ENCODE measurements around the gene CFAP299.
A peak's percentile ranks its signal among the peaks of the same experiment; 100 is the strongest.
"Not testable (repeated sequence)": the region's sequence is repeated elsewhere in the genome, so short reads cannot be mapped to it uniquely, and the experiment has no call there.

Gene CFAP299

DNA sequence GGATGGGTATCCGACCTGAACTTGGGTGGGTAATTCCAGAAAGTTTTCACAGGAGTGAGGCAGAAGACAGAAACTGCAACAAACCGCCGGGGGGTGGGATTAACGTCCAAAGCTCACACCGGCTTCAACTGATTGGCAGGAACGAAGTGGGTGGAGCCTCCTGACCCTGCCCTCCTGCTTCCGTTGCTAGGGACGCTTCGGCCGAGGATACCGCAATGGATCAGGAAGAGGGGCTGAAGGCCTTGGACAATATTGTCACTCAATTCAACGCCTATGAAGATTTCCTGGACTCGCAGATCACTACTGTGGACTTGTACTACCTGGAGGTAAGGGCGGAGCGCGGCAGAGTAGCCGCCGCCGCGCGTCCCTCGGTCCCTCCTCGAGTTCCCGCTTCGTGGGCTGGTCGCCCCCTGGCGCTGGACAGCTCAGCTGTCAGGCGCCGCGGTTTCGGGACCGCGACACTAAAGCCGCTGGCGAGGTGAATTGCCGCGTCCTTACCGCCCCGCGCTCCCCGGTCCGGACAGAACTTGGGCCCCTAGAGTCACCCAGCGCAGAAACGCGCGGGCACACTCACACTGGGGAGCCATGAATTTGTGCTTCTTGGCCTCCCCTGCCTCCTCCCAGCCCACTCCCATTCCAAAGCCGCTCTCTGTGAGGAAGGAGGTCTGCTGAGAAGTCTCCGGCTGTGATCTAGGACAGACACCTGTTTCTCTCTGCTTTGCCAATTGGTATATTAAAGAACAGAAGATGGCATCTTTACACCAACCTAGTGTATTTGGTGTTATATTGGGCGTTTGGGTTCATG, at the start of gene CFAP299:
Gene CFAP299, plus strand, starts transcription at position 177 of the 805 bp plus-strand sequence.
- DNase-seq (ENCODE audit: low spot score): peak; percentile 10

DNA sequence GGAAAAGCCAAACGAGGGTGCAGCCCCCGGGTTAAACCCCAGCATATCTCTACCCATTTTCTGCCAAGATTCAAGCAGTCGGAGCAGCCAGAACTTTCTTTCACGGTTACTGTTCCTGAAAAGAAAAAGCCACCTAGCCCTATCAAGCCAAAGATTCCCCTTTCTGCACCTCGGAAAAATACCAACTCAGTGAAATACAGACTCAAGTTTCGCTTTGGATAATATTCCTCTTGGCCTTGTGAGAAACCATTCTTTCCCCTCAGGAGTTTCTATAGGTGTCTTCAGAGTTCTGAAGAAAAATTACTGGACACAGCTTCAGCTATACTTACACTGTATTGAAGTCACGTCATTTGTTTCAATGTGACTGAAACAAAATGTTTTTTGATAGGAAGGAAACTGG, 49.1 kb upstream of the CFAP299 start:
- DNase-seq (ENCODE audit: low spot score): no peak

DNA sequence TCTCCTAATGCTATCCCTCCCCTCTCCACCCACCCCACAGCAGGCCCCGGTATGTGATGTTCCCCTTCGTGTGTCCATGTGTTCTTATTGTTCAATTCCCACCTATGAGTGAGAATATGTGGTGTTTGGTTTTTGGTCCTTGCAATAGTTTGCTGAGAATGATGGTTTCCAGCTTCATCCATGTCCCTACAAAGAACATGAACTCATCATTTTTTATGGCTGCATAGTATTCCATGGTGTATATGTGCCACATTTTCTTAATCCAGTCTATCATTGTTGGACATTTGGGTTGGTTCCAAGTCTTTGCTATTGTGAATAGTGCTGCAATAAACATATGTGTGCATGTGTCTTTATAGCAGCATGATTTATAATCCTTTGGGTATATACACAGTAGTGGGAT, 44.9 kb upstream of the CFAP299 start:
- DNase-seq (ENCODE audit: low spot score): not testable (repeated sequence)

DNA sequence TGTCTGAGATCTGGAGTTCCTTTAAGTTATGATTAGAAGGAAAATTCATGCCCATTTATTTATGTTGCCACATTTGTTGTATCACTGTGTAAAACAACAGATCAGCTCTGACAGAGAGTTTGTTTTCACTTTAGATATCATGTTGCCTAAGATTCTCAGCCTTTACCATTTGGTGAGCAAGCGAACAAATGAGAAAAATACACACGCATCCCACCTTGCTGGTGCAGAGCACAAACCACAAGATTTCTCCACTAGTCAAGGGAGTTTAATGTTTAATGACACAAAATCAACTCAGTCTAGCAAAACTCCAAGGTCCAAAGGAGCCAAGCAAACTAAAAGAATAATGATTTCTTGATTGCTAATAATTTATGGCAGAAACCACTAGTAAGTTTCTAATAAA, 41.3 kb upstream of the CFAP299 start:
- no peak for DNase-seq (ENCODE audit: low spot score)

DNA sequence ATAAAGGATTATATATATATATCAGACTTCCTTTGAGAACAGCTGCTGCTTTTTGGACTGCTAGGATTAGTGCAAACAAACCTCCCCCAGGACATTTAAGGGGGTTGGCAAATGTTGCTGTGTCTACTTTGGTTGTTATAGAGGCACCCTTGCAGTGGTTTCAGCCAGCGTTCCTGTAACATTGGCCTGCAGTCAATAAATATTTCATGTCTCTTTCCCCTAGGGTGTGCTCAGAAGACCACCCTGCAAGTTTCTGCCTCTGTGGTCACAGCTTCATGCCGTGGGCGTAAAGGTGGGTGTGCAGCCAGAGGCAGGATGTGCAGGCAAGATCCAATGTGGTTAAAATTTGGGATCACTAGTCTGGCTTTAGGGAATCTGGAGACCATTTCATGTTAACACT, 40.2 kb upstream of the CFAP299 start:
- DNase-seq (ENCODE audit: low spot score): no peak

DNA sequence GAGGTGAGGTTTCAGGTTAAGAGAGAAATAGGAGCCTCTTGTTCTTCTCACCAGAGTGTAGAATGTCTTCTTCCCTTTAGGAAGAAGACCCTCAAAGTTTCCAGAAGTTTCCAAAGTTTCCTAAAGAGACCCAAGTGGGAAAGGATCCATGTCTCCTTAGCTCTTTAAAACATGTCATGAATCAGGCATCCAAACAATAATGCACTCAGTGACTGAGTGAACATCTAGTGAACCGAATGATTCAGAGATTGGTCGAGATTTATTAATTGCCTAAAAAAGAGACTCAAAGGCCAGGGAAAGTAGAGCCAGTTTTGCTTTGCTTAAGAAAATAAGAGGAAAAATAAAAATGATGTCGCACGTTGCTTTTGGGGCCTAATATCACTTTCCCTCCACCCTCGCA, 39.7 kb upstream of the CFAP299 start:
- no peak for DNase-seq (ENCODE audit: low spot score)

DNA sequence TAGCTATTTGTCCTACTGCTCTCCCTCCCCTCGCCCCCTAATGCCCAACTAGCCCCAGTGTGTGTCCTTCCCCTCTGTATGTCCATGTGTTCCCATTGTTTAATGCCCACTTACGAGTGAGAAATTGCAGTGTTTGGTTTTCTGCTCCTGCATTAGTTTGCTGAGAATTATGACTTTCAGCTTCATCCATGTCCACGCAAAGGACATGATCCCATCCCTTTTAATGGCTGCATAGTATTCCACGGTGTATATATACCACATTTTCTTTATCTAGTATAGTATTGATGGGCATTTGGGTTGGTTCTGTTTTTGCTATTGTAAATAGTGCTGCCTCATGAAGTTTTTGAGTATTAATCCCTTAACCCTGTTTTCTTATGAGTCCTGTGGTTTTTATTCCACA, 33.6 kb upstream of the CFAP299 start:
- DNase-seq (ENCODE audit: low spot score): no peak

DNA sequence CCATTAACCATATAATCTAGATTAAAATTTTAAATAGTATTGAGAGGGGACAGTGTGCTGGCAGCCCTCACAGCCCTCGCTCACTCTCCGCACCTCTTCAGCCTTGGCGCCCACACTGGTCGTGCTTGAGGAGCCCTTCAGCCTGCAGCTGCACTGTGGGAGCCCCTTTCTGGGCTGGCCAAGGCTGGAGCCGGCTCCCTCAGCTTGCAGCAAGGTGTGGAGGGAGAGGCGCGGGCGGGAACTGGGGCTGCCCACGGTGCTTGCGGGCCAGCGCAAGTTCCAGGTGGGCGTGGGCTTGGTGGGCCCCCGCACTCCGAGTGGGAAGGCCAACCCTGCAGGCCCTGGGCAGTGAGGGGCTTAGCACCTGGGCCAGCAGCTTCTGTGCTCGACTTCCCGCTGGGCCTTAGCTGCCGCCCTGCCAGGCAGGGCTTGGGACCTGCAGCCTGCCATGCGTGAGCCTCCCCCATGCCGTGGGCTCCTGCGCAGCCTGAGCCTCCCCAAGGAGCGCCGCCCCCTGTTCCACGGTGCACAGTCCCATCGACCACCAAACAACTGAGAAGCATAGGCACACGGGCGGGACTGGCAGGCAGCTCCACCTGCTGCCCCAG, 32.8 kb upstream of the CFAP299 start:
- DNase-seq (ENCODE audit: low spot score): no peak

DNA sequence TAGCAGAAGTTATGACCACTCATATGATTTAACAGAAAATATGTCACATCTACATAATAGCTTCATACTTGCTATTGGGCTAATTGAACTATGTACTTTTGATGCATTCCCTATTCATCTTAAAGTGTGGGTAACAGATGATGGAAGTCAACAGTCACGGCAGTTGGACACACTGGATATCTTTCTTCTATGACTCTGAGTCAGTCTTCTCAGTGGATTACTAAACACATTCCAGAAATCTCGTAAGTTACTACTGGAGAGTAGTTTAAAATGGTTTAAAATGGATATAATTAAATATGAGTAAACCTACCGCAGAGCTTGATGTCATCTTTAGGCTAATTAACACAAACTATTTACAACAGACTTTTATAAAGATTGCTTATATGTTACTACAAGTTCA, 30.1 kb upstream of the CFAP299 start:
- DNase-seq (ENCODE audit: low spot score): no peak

DNA sequence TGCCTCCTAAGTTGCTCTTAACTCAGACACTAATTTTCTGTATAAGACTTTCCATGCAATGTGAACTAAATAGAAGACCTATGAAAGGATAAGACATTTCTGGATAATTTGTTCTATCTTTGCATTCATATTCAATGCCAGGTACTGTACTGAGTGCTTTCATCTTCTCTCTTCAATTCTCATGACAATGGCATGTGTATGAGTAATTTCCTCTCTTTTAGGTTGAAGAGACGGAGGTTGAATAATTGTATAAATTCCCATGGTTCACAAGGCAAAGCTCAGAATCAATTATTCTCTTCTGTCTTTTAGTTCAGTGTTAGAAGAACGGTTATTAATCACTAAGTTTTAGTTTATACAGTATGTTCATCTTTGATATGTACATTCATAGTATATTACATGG, 29.3 kb upstream of the CFAP299 start:
- no peak for DNase-seq (ENCODE audit: low spot score)

DNA sequence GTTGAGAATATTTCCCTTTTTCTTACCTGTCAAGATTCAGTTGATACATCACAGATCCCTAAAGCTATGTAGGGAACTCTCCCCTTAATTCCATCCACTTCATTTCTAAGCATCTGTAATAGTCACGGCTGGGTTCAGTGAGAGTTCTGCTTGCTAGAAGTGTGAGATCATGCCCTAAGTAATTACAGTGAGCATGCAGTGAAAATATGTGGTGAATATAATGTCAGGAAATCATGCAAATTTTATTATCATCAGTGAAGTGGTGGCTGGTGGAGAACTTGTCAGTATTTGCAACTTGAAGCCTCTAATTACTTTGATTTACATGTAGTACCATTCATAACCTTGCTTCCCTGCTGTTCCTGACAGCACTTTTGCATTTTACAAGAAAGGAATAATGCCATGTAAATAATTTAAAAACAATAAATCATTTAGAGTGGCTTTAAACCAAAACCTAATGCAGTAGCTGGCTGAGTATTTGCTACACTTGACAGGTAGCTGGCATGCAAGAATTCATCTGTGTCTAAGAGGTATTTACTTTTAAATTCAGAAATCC, 28.3 kb upstream of the CFAP299 start:
- no peak for DNase-seq (ENCODE audit: low spot score)

DNA sequence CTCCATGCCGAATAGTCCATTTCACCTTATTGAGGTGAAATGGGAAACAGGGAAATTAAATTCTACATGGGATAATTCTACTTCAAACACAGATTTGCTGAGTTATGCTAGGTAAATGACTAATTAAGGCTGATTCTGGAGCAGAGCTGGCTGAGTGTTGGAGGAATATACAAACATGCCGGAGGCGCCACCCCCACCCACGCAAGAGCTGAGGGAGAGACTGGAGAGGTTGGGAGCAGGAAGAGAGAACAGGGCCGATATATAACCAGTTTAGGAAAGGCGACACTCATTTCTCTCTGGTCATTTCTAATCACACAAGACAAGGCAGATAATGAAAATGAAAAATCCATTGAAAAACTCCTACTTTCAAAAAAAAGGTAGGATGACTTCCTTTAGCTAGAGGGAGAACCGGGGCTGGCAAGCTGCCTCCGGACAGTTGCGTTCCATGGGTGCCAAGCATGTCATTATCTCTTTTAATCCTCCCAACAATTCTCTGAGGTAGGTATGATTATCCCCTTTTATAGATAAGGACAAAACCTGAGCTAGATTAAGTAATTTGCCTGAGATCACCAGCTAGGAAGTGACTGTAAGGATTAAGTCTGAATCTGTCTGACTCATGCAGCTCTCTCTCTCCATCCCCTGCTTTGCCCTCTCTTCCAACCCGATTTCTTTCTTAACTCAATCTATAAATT, 27.6 kb upstream of the CFAP299 start:
- DNase-seq (ENCODE audit: low spot score): no peak

DNA sequence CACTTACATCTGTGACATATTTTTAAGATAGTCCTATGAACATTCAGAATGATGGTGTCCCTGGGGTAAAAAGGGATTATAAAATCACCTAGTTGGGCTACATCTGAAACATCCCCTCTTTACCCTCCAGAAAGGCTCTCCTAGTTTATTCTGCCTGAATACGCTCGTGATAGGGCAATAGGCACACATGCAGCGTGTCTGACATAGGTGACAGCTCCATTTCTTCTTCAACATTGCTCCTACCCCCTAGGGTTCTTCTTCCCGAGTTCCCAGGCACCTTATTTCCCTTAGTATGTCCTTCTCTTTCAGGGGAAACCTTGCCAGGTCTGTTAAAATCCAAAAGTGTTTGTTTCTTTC, 27.1 kb upstream of the CFAP299 start:
- no peak for DNase-seq (ENCODE audit: low spot score)

DNA sequence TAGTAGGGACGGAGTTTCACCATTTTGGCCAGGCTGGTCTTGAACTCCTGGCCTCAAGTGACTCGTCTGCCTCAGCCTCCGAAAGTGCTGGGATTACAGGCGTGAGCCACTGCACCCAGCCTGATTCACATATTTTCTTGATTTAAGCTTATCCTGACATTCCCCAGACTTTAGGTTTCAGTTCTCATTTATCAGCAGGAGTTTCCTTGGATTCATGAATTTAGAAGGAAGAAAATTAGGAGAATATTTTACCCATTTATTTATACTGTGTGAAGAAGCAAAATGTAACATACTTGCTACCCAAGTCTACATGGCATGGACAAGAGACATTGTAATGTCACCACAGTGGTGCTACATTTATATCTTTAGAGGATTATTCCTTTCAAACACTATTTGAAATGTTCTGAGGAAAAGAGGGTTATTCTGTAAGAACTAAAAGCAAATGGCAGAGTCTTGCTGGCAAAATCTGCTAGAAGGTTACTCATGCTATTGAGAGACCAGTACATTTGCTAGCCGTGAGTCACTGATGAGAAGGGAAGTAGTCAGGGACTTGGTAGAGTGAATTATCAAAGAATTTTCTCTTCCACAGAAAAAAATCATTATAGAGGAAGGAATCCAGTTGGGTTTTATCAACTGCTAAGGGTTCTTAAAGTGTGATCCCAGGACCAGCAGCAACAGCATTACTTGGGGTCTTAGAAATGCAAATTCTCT, 26.1 kb upstream of the CFAP299 start:
- DNase-seq (ENCODE audit: low spot score): no peak

DNA sequence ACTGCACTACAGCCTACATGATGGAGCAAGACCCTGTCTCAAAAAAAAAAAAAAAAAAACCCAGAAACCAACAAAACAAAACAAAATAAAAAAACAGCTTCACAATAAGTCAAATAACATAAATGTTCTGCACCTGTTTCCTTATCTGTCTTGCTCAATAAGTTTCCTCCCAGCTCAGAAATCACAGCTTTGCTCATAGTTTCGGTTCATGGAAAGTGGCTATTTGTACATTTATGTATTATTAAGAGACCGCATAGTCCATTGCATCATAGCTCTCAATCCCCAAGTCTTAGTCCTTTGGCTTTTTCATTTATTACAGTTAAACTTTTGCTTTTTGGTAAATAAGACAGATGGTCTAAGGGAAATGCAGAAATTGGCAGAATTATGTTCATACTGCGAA, 24.4 kb upstream of the CFAP299 start:
- DNase-seq (ENCODE audit: low spot score): no peak

DNA sequence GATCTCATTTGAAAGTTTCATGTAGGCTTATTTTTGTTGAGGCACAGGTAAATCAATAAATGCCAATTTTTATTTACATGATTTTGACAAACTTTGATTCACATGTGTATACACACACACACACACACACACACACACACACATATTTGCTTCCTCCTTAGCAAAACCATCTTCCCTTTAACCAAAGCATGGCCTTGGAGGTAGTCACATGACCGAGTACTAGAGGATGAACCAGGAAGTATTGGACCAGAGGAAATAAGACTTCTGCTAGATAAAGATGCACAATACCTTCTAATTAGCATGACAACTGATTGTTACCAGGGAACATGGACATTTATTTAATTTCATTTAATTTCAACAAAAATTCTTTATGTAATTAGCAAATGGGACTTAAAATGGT, 23.4 kb upstream of the CFAP299 start:
- DNase-seq (ENCODE audit: low spot score): no peak

DNA sequence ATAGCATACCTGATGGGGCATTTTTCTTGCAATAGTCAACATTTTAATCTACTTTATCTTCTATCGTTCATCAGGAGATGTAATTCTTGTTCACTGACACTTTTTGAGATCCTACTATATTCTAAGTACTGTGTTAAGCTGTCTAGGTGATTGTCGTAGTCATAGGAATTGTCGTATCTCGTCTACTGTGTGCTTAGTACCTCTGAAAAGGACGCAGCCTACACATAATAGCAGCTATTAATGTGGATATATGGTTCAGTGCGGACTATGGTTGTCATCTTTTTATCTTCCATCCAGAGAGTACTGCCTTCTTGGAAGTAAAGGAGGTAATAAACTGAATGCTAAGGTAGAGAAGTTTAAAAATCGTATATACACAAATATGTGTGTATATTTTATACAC, 21.9 kb upstream of the CFAP299 start:
- DNase-seq (ENCODE audit: low spot score): no peak

DNA sequence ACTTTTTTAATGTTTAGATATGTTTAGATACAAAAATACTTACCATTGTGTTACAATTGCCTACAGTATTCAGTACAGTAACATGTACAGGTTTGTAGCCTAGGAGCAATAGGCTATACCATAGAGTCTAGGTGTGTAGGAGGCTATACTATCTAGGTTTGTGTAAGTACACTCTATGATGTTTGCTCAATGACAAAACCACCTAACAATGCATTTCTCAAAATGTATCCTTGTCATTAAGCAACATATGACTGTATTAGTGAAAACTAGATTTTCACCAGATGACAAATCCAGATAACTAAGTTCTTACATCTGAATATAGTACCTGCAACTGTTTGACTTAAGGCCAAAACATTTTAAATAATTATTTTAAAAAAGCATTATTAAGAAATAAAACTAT, 19.7 kb upstream of the CFAP299 start:
- DNase-seq (ENCODE audit: low spot score): not testable (repeated sequence)

DNA sequence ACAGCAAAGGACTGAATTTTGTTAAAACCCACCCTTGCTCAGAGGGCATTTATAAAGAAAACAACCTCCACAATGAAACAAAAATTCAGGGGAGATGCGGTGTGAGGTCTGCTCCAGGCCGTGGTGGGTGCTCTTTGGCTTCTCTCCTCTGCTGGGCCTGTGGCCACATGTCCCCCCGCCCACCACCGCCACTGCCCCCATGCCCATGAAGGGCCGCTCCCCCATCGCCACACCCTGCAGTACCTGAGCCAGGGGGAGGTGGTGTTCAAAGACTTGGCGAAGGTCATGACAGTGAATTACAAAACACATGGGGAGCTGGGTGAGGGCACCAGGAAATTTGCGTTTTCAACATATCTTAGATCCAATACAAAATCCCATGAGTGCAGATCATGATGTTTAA, 14.2 kb upstream of the CFAP299 start:
- no peak for DNase-seq (ENCODE audit: low spot score)

DNA sequence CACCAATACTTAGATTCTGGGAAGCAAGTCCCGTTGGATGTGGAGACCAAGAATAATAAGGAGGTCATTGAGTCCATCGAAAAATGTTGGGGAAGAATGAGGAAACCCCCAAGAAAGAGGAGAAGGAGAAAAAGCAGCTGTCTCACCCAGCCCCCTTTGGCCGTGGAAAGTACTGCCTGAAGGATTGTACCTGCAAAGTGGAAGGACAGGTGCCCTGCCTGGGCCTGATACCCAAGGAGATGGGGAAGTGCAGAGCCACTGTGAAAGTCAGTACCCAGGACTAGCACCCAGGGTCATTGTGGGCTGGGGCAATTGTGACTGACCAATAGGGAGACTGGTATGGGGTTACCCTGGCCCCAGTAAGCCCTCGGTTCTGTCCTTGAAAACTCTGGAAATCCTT, 13.8 kb upstream of the CFAP299 start:
- no peak for DNase-seq (ENCODE audit: low spot score)

DNA sequence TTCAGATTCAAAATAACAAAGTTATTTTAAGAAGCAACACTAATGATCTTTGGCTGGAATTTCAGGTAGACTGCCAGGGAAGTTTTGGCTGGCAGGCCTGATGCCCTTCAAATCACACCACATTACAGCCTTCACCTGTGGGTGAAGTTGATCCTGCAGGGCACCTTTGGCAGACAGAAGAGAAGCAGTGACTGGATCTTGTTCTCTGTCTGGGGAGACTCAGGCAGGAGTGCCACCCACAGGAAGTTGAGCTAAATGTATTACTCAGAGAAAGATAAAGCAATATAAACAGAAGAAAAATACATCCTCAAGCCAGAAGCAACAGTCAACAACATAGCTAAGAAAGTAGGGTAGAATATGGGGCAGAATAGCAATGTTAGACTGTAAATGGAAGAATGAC, 12.8 kb upstream of the CFAP299 start:
- no peak for DNase-seq (ENCODE audit: low spot score)

DNA sequence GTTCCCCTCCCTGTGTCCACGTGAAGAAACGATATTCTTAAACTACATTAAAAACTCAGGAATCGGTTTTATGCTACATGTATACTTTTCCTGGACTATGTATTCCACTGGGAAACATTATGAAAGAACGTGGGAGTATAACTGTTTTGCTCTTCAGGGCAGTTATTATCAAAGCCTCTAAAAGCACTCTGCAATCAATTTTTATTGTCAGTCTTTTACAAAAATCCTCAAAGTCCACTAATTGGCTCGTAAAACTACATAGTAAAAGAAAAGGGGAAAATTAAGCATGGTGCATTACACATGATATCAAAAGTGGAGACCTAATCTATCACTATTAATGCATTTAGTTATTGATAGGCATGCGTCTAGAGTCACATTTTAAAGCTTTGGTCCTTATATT, 11.4 kb upstream of the CFAP299 start:
- DNase-seq (ENCODE audit: low spot score): no peak

DNA sequence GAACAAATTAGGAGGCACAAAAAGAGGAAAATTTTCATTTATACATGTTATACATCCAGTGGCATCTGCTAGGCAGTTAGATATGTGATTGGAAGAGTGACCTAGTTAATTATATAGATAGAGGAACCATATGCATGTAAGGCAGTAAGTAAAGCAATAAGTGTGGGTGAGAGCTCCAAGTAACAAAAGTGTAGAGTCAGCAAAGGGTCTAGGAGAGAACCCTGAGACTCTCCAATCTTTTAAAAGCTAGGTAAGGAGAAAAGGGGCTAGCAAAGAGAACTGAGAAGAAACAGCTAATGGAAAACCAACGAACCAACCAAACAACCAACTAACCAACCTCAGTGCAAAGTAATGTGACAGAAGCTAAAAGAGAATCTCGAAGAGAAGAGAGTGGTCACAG, 3.8 kb upstream of the CFAP299 start:
- DNase-seq (ENCODE audit: low spot score): no peak
